Posterior vena cava (tissue), 2 donors: Measurements from ENCODE around the gene FAXC. TPM values are rescaled to one million over a fixed set of nuclear protein-coding genes. Genes with fewer than 3 reads are reported as not detected.

ENCODE experiments used
- DNase-seq: peaks from one replicate; pipeline ENCODE4 v3.0.0-alpha.2; 2020; ENCODE audit warnings: low spot score
- intact Hi-C, 2 donors: fragments of 100-400 bp; cut with DNase I; formaldehyde crosslinking; loops; one replicate each; pipeline versions ENCODE4 v1.14.1 to v1.14.2; 2022 to 2023
- total RNA-seq, 2 donors: library from RNA; stranded (reverse); fragmentation: NEBNext Ultra II Directional; extraction: Animal tissue kit (Norgen Biotek cat#: 25700); gene quantifications; one replicate each; pipeline ENCODE4 v1.2.1, GENCODE V29; 2021
- donor health status: DM: yes; HTN: yes; CAD: no.
- donor health status: DM: yes; HTN: yes; CAD: no.

FAXC gene
- total RNA-seq, 2 donors from 2014 or later: 10.8 to 12.9 TPM

GRCh38 chr6:99233219-99233618 lies 116.3 kb downstream of the FAXC start:
- intact Hi-C loops: loop anchor here in 1 of 2 donors (5.0 kb wide), 1 partner anchor 91 kb away; no protein-coding TSS in a partner anchor
- DNase-seq: no peak

- intact Hi-C loops: loop anchor here in 1 of 2 donors (5.0 kb wide), 1 partner anchor 90 kb away; no protein-coding TSS in a partner anchor
- DNase-seq: no peak
Measured at GRCh38 chr6:99232056-99232455, 117.4 kb downstream of the FAXC start.

GRCh38 chr6:99225172-99225571 lies 124.3 kb downstream of the FAXC start:
- no peak for DNase-seq
- intact Hi-C loops: no loop called here

Other genes with a start within 250 kb of the FAXC start
- gene COQ3, start 44.5 kb upstream of the FAXC start, total RNA-seq: 1 to 10 TPM; 5.5 to 7.2 TPM
- 10 to 100 TPM; 74.1 to 79.0 TPM for gene PNISR, start 75.6 kb upstream of the FAXC start, total RNA-seq
- gene USP45, start 165.7 kb upstream of the FAXC start, total RNA-seq: 10 to 100 TPM; 13.6 to 16.0 TPM
- 10 to 100 TPM; 32.3 to 41.4 TPM for gene CCNC, start 219.0 kb upstream of the FAXC start, total RNA-seq